ENCODE measurements around the gene RERE.

The RERE gene

DNA sequence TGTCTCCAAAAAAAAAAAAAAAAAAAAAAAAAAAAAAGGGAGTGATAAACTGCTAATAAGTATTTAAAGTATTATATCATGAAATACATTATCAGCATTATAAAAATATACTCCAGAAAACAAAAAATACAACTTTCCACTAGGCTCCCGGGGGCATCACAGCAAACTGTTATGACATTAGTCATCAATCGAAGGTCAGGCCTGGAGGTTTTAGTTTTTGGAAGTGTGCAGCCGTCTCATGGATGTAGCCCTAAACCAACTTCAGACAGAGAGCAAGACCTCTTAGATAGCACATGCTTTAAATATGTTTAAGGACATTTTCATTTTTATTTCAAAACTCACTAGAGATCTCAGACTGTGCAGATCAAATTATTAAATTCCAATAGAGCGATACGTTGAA, 106.3 kb downstream of the RERE start:
- CTCF ChIA-PET: no interaction called here
- TF ChIP-seq NFRKB (IDR thresholded peaks at IDR 0.05) (no peak), TARDBP (IDR thresholded peaks at IDR 0.05) (no peak), HDGF (IDR thresholded peaks at IDR 0.05; ENCODE audit: borderline replicate concordance) (no peak), ARNT (IDR thresholded peaks at IDR 0.05) (no peak), FOXM1 (IDR thresholded peaks at IDR 0.05; ENCODE audit: borderline replicate concordance) (no peak), FOXK2 (IDR thresholded peaks at IDR 0.05) (no peak), FOXA1 (IDR thresholded peaks at IDR 0.05) (no peak), SP1 (IDR thresholded peaks at IDR 0.05) (no peak), BHLHE40 (IDR thresholded peaks at IDR 0.05; ENCODE audit: borderline replicate concordance) (no peak), CTBP1 (IDR thresholded peaks at IDR 0.05; ENCODE audit: borderline replicate concordance) (no peak), LEF1 (IDR thresholded peaks at IDR 0.05; ENCODE audit: borderline replicate concordance) (no peak), L3MBTL2 (conservative IDR thresholded peaks at IDR 0.05) (no peak), ELF4 (IDR thresholded peaks at IDR 0.05) (no peak), SUZ12 (IDR thresholded peaks at IDR 0.05) (no peak), ZNF384 (IDR thresholded peaks at IDR 0.05) (no peak)
- TF ChIP-seq, protein P1, sequence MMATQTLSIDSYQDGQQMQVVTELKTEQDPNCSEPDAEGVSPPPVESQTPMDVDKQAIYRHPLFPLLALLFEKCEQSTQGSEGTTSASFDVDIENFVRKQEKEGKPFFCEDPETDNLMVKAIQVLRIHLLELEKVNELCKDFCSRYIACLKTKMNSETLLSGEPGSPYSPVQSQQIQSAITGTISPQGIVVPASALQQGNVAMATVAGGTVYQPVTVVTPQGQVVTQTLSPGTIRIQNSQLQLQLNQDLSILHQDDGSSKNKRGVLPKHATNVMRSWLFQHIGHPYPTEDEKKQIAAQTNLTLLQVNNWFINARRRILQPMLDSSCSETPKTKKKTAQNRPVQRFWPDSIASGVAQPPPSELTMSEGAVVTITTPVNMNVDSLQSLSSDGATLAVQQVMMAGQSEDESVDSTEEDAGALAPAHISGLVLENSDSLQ (IDR thresholded peaks at IDR 0.05): no peak
- POLR2A ChIA-PET: no interaction called here
- no peak for DNase-seq (ENCODE audit: extremely low spot score)

GRCh38 chr1:8708259-8708658, 109.2 kb downstream of the RERE start:
- TF ChIP-seq ELF4 (IDR thresholded peaks at IDR 0.05) (no peak), NFRKB (IDR thresholded peaks at IDR 0.05) (no peak), TARDBP (IDR thresholded peaks at IDR 0.05) (no peak), ARNT (IDR thresholded peaks at IDR 0.05) (no peak), LEF1 (IDR thresholded peaks at IDR 0.05; ENCODE audit: borderline replicate concordance) (no peak), HDGF (IDR thresholded peaks at IDR 0.05; ENCODE audit: borderline replicate concordance) (no peak), FOXK2 (IDR thresholded peaks at IDR 0.05) (no peak), BHLHE40 (IDR thresholded peaks at IDR 0.05; ENCODE audit: borderline replicate concordance) (no peak), FOXA1 (IDR thresholded peaks at IDR 0.05) (no peak), FOXM1 (IDR thresholded peaks at IDR 0.05; ENCODE audit: borderline replicate concordance) (no peak)
- TF ChIP-seq, protein P1 (IDR thresholded peaks at IDR 0.05): no peak
- POLR2A ChIA-PET: no interaction called here
- CTCF ChIA-PET: interaction anchor here (1.1 kb wide), 1 partner anchor 18 kb away, joined by 5 read pairs; no protein-coding TSS in a partner anchor
- no peak for DNase-seq (ENCODE audit: extremely low spot score)

DNA sequence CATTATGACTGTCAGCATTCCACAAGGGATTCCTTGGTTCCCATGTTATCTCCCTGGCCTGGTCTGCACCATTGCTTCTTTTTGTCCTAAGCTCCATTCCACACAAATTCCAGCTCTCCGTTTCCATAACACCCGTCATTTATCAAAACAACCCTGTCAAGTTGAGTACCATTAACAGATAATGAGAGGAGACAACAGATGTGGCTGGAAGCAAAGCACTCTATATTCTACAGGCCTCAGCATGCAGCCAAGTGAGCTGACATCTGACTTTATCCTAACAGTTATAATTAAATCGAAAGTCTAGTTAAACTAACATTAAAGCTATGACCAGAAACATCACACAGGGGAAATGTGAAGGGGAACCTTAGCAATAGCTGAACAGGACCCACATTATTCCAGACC, 110.4 kb downstream of the RERE start:
- ChIA-PET POLR2A (interaction anchor here (0.7 to 1.6 kb wide), 6 partner anchors 11 to 171 kb away, joined by 3 to 5 read pairs (median 3); partner anchors contain the start of genes ENO1 and RERE), CTCF (interaction anchor here (0.6 to 1.2 kb wide), 5 partner anchors 19 to 311 kb away, joined by 3 to 7 read pairs (median 3); no protein-coding TSS in a partner anchor)

DNA sequence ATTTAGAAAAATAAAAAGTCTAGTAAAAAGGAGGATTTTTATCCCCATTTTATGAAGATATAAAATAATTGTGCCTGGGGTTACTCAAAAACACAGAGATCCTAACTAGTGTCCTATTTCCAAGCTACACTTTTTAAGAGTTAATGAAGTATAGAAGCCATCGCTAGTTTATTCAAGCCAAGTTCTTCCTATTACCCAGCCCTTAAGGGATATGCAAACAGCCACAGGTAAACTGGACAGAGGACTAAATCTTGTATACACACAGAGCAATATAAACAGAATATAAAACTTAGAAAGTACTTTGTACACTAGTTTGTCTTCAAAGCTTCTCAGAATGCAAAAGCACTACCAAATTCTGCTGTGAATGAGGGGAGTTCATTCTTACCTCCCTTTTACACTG, 111.1 kb downstream of the RERE start:
- DNase-seq (ENCODE audit: extremely low spot score): no peak
- CTCF ChIA-PET: interaction anchor here (0.6 to 1.2 kb wide), 5 partner anchors 21 to 310 kb away, joined by 3 to 7 read pairs (median 3); no protein-coding TSS in a partner anchor
- TF ChIP-seq FOXA1 (IDR thresholded peaks at IDR 0.05) (no peak), FOXK2 (IDR thresholded peaks at IDR 0.05) (no peak), ELF4 (IDR thresholded peaks at IDR 0.05) (no peak), SP1 (IDR thresholded peaks at IDR 0.05) (no peak), BHLHE40 (IDR thresholded peaks at IDR 0.05; ENCODE audit: borderline replicate concordance) (no peak), CTBP1 (IDR thresholded peaks at IDR 0.05; ENCODE audit: borderline replicate concordance) (no peak), FOXM1 (IDR thresholded peaks at IDR 0.05; ENCODE audit: borderline replicate concordance) (no peak), ZNF384 (IDR thresholded peaks at IDR 0.05) (no peak), HDGF (IDR thresholded peaks at IDR 0.05; ENCODE audit: borderline replicate concordance) (no peak), TARDBP (IDR thresholded peaks at IDR 0.05) (no peak), NFRKB (IDR thresholded peaks at IDR 0.05) (no peak), LEF1 (IDR thresholded peaks at IDR 0.05; ENCODE audit: borderline replicate concordance) (no peak), L3MBTL2 (conservative IDR thresholded peaks at IDR 0.05) (no peak)
- POLR2A ChIA-PET: interaction anchor here (1.0 to 1.6 kb wide), 4 partner anchors 11 to 172 kb away, joined by 3 to 5 read pairs (median 3); partner anchors contain the start of genes ENO1 and RERE

More for the DNA sequence above, 110.4 kb downstream of the RERE start:
- DNase-seq (ENCODE audit: extremely low spot score): peak; percentile 46
- peak; percentile 62; the same call in 1 of the 2 replicates for TF ChIP-seq CTBP1 (IDR thresholded peaks at IDR 0.05; ENCODE audit: borderline replicate concordance)
- no peak for TF ChIP-seq FOXK2 (IDR thresholded peaks at IDR 0.05)
- TF ChIP-seq SP1 (IDR thresholded peaks at IDR 0.05): no peak
- TF ChIP-seq, protein P1 (IDR thresholded peaks at IDR 0.05): peak; percentile 96
- TF ChIP-seq ZNF384 (IDR thresholded peaks at IDR 0.05): no peak
- TF ChIP-seq TARDBP (IDR thresholded peaks at IDR 0.05): no peak

- TF ChIP-seq NFRKB (IDR thresholded peaks at IDR 0.05): no peak
- TF ChIP-seq ZNF384 (IDR thresholded peaks at IDR 0.05): no peak
- no peak for TF ChIP-seq BHLHE40 (IDR thresholded peaks at IDR 0.05; ENCODE audit: borderline replicate concordance)
- TF ChIP-seq TARDBP (IDR thresholded peaks at IDR 0.05): no peak
- TF ChIP-seq FOXK2 (IDR thresholded peaks at IDR 0.05): no peak
- TF ChIP-seq SUZ12 (IDR thresholded peaks at IDR 0.05): no peak
- TF ChIP-seq, protein P1 (IDR thresholded peaks at IDR 0.05): no peak
- no peak for TF ChIP-seq SP1 (IDR thresholded peaks at IDR 0.05)
- no peak for TF ChIP-seq L3MBTL2 (conservative IDR thresholded peaks at IDR 0.05)
- TF ChIP-seq FOXM1 (IDR thresholded peaks at IDR 0.05; ENCODE audit: borderline replicate concordance): no peak
- TF ChIP-seq ARNT (IDR thresholded peaks at IDR 0.05): no peak
- no peak for TF ChIP-seq CTBP1 (IDR thresholded peaks at IDR 0.05; ENCODE audit: borderline replicate concordance)
- no peak for TF ChIP-seq ELF4 (IDR thresholded peaks at IDR 0.05)
- no peak for TF ChIP-seq LEF1 (IDR thresholded peaks at IDR 0.05; ENCODE audit: borderline replicate concordance)
- no peak for TF ChIP-seq HDGF (IDR thresholded peaks at IDR 0.05; ENCODE audit: borderline replicate concordance)
- no peak for TF ChIP-seq FOXA1 (IDR thresholded peaks at IDR 0.05)
- ChIA-PET POLR2A (interaction anchor here (0.8 kb wide), 1 partner anchor 31 kb away, joined by 3 read pairs; no protein-coding TSS in a partner anchor), CTCF (interaction anchor here (0.6 kb wide), 1 partner anchor 266 kb away, joined by 3 read pairs; no protein-coding TSS in a partner anchor)
- no peak for DNase-seq (ENCODE audit: extremely low spot score)
Observed at GRCh38 chr1:8704866-8705506, 112.5 kb downstream of the RERE start.
